ENCODE data around the gene CCRL2.
"Not testable (repeated sequence)": the region's sequence is repeated elsewhere in the genome, so short reads cannot be mapped to it uniquely, and the experiment has no call there.

CCRL2 gene

GRCh38 chr3:46406443-46406787 is 644 bp upstream of the CCRL2 start:
- DNase-seq: no peak

GRCh38 chr3:46407970-46408369 is 911 bp downstream of the CCRL2 start:
- no peak for DNase-seq

GRCh38 chr3:46408853-46409252 is 1.8 kb downstream of the CCRL2 start:
- DNase-seq: no peak

- DNase-seq: no peak
Observed at GRCh38 chr3:46409739-46410489, 2.9 kb downstream of the CCRL2 start.

GRCh38 chr3:46410669-46411068 is 3.6 kb downstream of the CCRL2 start:
- no peak for DNase-seq

- no peak for DNase-seq
Observed at GRCh38 chr3:46411271-46411670, 4.2 kb downstream of the CCRL2 start.

- DNase-seq: no peak
Observed at GRCh38 chr3:46412786-46413298, 5.8 kb downstream of the CCRL2 start.

- DNase-seq: no peak
Observed at GRCh38 chr3:46413951-46414350, 6.9 kb downstream of the CCRL2 start.

GRCh38 chr3:46414739-46415138 is 7.7 kb downstream of the CCRL2 start:
- DNase-seq: no peak

GRCh38 chr3:46416125-46416810 is 9.2 kb downstream of the CCRL2 start:
- DNase-seq: no peak

GRCh38 chr3:46416811-46417510 is 9.9 kb downstream of the CCRL2 start:
- DNase-seq: no peak

GRCh38 chr3:46417841-46418611 is 11.0 kb downstream of the CCRL2 start:
- no peak for DNase-seq

GRCh38 chr3:46419816-46420215 is 12.8 kb downstream of the CCRL2 start:
- no peak for DNase-seq

GRCh38 chr3:46420931-46421330 is 13.9 kb downstream of the CCRL2 start:
- no peak for DNase-seq

GRCh38 chr3:46422617-46423016 is 15.6 kb downstream of the CCRL2 start:
- DNase-seq: no peak

GRCh38 chr3:46423588-46423987 is 16.5 kb downstream of the CCRL2 start:
- DNase-seq: no peak

GRCh38 chr3:46426476-46426875 is 19.4 kb downstream of the CCRL2 start:
- not testable (repeated sequence) for DNase-seq

- DNase-seq: not testable (repeated sequence)
Observed at GRCh38 chr3:46427404-46427803, 20.3 kb downstream of the CCRL2 start.

- no peak for DNase-seq
Observed at GRCh38 chr3:46427916-46428833, 21.1 kb downstream of the CCRL2 start.

GRCh38 chr3:46429250-46429649 is 22.2 kb downstream of the CCRL2 start:
- DNase-seq: no peak

- no peak for DNase-seq
Observed at GRCh38 chr3:46429671-46430070, 22.6 kb downstream of the CCRL2 start.

- DNase-seq: not testable (repeated sequence)
Observed at GRCh38 chr3:46430879-46431278, 23.8 kb downstream of the CCRL2 start.

Data from SW 1271 (cell line).